B cell (primary cell): ENCODE results near the gene SUGCT.

Source experiments
- CTCF ChIP-seq: fragments of 200-600 bp; IDR thresholded peaks from one replicate; pipeline ENCODE4 v1.8.0; 2022; ENCODE audit warnings: antibody characterized with exemption, mild to moderate bottlenecking
- EZH2 ChIP-seq: IDR thresholded peaks from 2 replicates; pipeline ENCODE4 v1.6.1; 2012; ENCODE audit warnings: borderline replicate concordance, low read depth, mild to moderate bottlenecking, moderate library complexity, low read length; ENCODE audit not compliant: insufficient read depth, poor library complexity, severe bottlenecking

DNA sequence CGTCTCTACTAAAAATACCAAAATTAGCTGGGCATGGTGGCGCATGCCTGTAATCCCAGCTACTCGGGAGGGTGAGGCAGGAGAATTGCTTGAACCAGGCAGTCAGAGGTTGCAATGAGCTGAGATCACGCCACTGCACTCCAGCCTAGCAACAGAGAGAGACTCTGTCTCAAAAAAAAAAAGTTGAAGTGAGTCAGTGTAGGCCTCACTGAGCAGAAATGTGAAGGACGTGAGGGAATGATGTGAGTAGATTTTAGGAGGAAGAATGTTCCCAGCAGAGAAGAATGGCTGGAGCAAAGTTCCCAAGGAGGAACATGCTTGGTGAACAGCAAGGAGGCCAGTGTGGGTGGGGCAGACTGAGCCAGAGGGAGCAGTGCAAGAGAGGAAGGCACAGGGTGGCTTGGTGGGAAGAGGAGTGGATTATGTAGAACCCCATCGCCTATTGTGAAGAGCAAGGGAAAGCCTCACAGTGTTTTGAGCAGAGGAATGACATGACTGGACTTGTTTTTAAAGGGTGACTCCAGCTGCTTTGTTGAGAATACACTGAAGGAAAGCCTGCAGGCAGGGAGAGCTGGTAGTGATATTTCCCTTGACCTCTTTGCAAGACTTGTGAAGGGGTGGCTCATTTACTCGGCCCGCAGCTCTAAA lies 708.7 kb downstream of the SUGCT start:
- TF ChIP-seq CTCF (no peak), EZH2 (no peak)
